ENCODE results near the gene STIM1.

Gene STIM1

GRCh38 chr11:4071325-4071724, 215.9 kb downstream of the STIM1 start:
- no peak for DNase-seq (ENCODE audit: low read depth)

GRCh38 chr11:4071914-4072313, 216.4 kb downstream of the STIM1 start:
- no peak for DNase-seq (ENCODE audit: low read depth)

- no peak for DNase-seq (ENCODE audit: low read depth)
These were observed 217.3 kb downstream of the STIM1 start for GRCh38 chr11:4072668-4073285.

GRCh38 chr11:4074266-4074665, 218.8 kb downstream of the STIM1 start:
- no peak for DNase-seq (ENCODE audit: low read depth)

GRCh38 chr11:4076774-4077173, 221.3 kb downstream of the STIM1 start:
- no peak for DNase-seq (ENCODE audit: low read depth)

- no peak for DNase-seq (ENCODE audit: low read depth)
These were observed 227.7 kb downstream of the STIM1 start for GRCh38 chr11:4083198-4083597.

GRCh38 chr11:4084406-4085125, 229.1 kb downstream of the STIM1 start:
- no peak for DNase-seq (ENCODE audit: low read depth)

- no peak for DNase-seq (ENCODE audit: low read depth)
These were observed 230.1 kb downstream of the STIM1 start for GRCh38 chr11:4085575-4085974.

- no peak for DNase-seq (ENCODE audit: low read depth)
These were observed 231.3 kb downstream of the STIM1 start for GRCh38 chr11:4086575-4087353.

- DNase-seq (ENCODE audit: low read depth) = no peak
These were observed 232.1 kb downstream of the STIM1 start for GRCh38 chr11:4087551-4087950.

GRCh38 chr11:4090258-4090657, 234.8 kb downstream of the STIM1 start:
- no peak for DNase-seq (ENCODE audit: low read depth)

GRCh38 chr11:4092026-4092425, 236.6 kb downstream of the STIM1 start:
- no peak for DNase-seq (ENCODE audit: low read depth)

GRCh38 chr11:4093519-4094347, 238.3 kb downstream of the STIM1 start:
- no peak for DNase-seq (ENCODE audit: low read depth)

GRCh38 chr11:4094348-4095291, 239.2 kb downstream of the STIM1 start, which contains the start of gene RRM1:
Gene RRM1, plus strand, starts transcription at chr11:4094799. Its CDS starts 214 bp downstream, at chr11:4095013.
- peak; percentile 71 for DNase-seq (ENCODE audit: low read depth)

- DNase-seq (ENCODE audit: low read depth) = peak; percentile 63
These were observed 240.2 kb downstream of the STIM1 start for GRCh38 chr11:4095509-4096230.

GRCh38 chr11:4098026-4098621, 242.7 kb downstream of the STIM1 start:
- DNase-seq (ENCODE audit: low read depth) = no peak

- DNase-seq (ENCODE audit: low read depth) = no peak
These were observed 247.2 kb downstream of the STIM1 start for GRCh38 chr11:4102711-4103110.

GRCh38 chr11:4103269-4103668, 247.8 kb downstream of the STIM1 start:
- no peak for DNase-seq (ENCODE audit: low read depth)

- DNase-seq (ENCODE audit: low read depth) = no peak
These were observed 250.5 kb downstream of the STIM1 start for GRCh38 chr11:4105916-4106315.

- DNase-seq (ENCODE audit: low read depth) = no peak
These were observed 256.4 kb downstream of the STIM1 start for GRCh38 chr11:4111834-4112233.
